GM23338 (cell line): Measurements from ENCODE around the gene COTL1. TPM values are rescaled to one million over a fixed set of nuclear protein-coding genes. Genes with fewer than 3 reads are reported as not detected.
A peak's percentile ranks its signal among the peaks of the same experiment; 100 is the strongest.

Source experiments
- ATAC-seq: fragments of 200-7000 bp; cut with Tn5 transposase; 3 replicates; pipeline ENCODE4 v1.9.1; 2020
- DNase-seq: peaks from one replicate; pipeline ENCODE4 v3.0.0-alpha.2; 2015; ENCODE audit warnings: low spot score
- H2AFZ ChIP-seq: fragments of 200-600 bp; sonication (generic); 2 replicates; pipeline ENCODE4 v1.8.0; 2016; ENCODE audit warnings: antibody characterized with exemption, mild to moderate bottlenecking, moderate library complexity
- H3F3A ChIP-seq: fragments of 200-600 bp; sonication (generic); replicated peaks from 2 replicates; pipeline ENCODE4 v1.8.0; 2017; ENCODE audit warnings: antibody characterized with exemption, mixed run types, low read depth
- H3K27ac ChIP-seq: fragments of 200-600 bp; sonication (generic); 2 replicates; pipeline ENCODE4 v1.6.1; 2016; ENCODE audit warnings: low read depth
- H3K27me3 ChIP-seq: fragments of 200-600 bp; sonication (generic); 2 replicates; pipeline ENCODE4 v1.8.0; 2016; ENCODE audit warnings: mild to moderate bottlenecking, mixed run types, moderate library complexity; ENCODE audit not compliant: insufficient read depth
- H3K36me3 ChIP-seq: fragments of 200-600 bp; sonication (generic); 2 replicates; pipeline ENCODE4 v1.8.0; 2016; ENCODE audit warnings: mild to moderate bottlenecking; ENCODE audit not compliant: insufficient read depth
- H3K4me1 ChIP-seq: fragments of 200-600 bp; sonication (generic); 2 replicates; pipeline ENCODE4 v1.8.0; 2016; ENCODE audit warnings: mild to moderate bottlenecking, moderate library complexity; ENCODE audit not compliant: insufficient read depth
- H3K4me2 ChIP-seq: fragments of 200-600 bp; sonication (generic); 2 replicates; pipeline ENCODE4 v1.7.1; 2017; ENCODE audit warnings: mixed run types
- H3K4me3 ChIP-seq: fragments of 200-600 bp; sonication (generic); 2 replicates; pipeline ENCODE4 v1.6.1; 2016; ENCODE audit warnings: mixed run types
- H3K79me2 ChIP-seq: fragments of 200-600 bp; sonication (generic); replicated peaks from 2 replicates; pipeline ENCODE4 v1.8.0; 2017; ENCODE audit warnings: mild to moderate bottlenecking; ENCODE audit not compliant: insufficient read depth
- H3K9me2 ChIP-seq: fragments of 200-600 bp; sonication (generic); 2 replicates; pipeline ENCODE4 v1.8.0; 2017; ENCODE audit not compliant: insufficient read depth
- H4K20me1 ChIP-seq: fragments of 200-600 bp; sonication (generic); replicated peaks from 2 replicates; pipeline ENCODE4 v1.8.0; 2017; ENCODE audit warnings: mild to moderate bottlenecking; ENCODE audit not compliant: insufficient read depth
- H3K27ac Mint-ChIP-seq: 2 replicates; pipeline ENCODE4 v1.8.0; 2020; ENCODE audit warnings: inconsistent platforms, mild to moderate bottlenecking, moderate library complexity, mixed read lengths
- H3K27me3 Mint-ChIP-seq: 3 replicates; pipeline ENCODE4 v1.8.0; 2022; ENCODE audit warnings: low read depth, mild to moderate bottlenecking, moderate library complexity, mixed read lengths, inconsistent platforms; ENCODE audit not compliant: insufficient read depth, poor library complexity
- H3K36me3 Mint-ChIP-seq: 3 replicates; pipeline ENCODE4 v1.8.0; 2021; ENCODE audit warnings: low read depth, mild to moderate bottlenecking, inconsistent platforms, moderate library complexity, mixed read lengths
- H3K4me1 Mint-ChIP-seq: 3 replicates; pipeline ENCODE4 v1.8.0; 2020; ENCODE audit warnings: mild to moderate bottlenecking, inconsistent platforms, mixed read lengths
- H3K4me3 Mint-ChIP-seq: 3 replicates; pipeline ENCODE4 v1.8.0; 2021; ENCODE audit warnings: moderate library complexity, mild to moderate bottlenecking, inconsistent platforms, mixed read lengths
- H3K9me3 Mint-ChIP-seq: 3 replicates; pipeline ENCODE4 v1.8.0; 2020; ENCODE audit warnings: moderate library complexity, mild to moderate bottlenecking, inconsistent platforms, mixed read lengths
- CREB1 ChIP-seq: fragments of 250-450 bp; sonication (Bioruptor Pico); IDR thresholded peaks from 2 replicates; pipeline ENCODE4 v1.5.0; 2020; ENCODE audit warnings: low read depth, mild to moderate bottlenecking, moderate library complexity
- ETS1 ChIP-seq: IDR thresholded peaks from 2 replicates; pipeline ENCODE4 v1.6.1; 2016; ENCODE audit warnings: antibody characterized with exemption
- EZH2 ChIP-seq: fragments of 200-600 bp; sonication (generic); IDR thresholded peaks from one replicate; pipeline ENCODE4 v1.8.0; 2017; ENCODE audit warnings: antibody characterized with exemption, mild to moderate bottlenecking, low read depth; ENCODE audit not compliant: unreplicated experiment
- EZH2phosphoT487 ChIP-seq: fragments of 200-600 bp; sonication (generic); IDR thresholded peaks from one replicate; pipeline ENCODE4 v1.8.1; 2018; ENCODE audit warnings: antibody characterized with exemption; ENCODE audit not compliant: unreplicated experiment
- JUNB ChIP-seq: IDR thresholded peaks from one replicate; pipeline ENCODE4 v1.6.1; 2016; ENCODE audit warnings: antibody characterized with exemption; ENCODE audit not compliant: unreplicated experiment
- polyA plus RNA-seq: library from polyadenylated mRNA; unstranded; fragments of >200 nt; fragmentation: Nextera tagmentation; extraction: Ambion mirVana; gene quantifications from 2 replicates; pipeline ENCODE4 v1.2.1, GENCODE V29; 2016
- total RNA-seq: library from RNA; depleted of rRNA; stranded (reverse); fragments of >200 nt; shearing (Covaris generic); gene quantifications from 2 replicates; pipeline ENCODE4 v1.2.3, GENCODE V29; 2014
- TF ChIP-seq, protein P1 (sequence below): fragments of 250-450 bp; sonication (Bioruptor Pico); IDR thresholded peaks from 2 replicates; pipeline ENCODE4 v1.5.0; 2020; ENCODE audit warnings: mild to moderate bottlenecking, moderate library complexity

COTL1 gene
- total and polyA plus RNA-seq, 2 experiments from 2014 or later = 117 to 166 TPM

- H3K27me3 Mint-ChIP-seq = peaks cover 4% of the 10 kb centered on the region
- no peak for ATAC-seq
- peaks cover 4% of the 10 kb centered on the region for H3K9me2 ChIP-seq
These were observed 79.5 kb downstream of the COTL1 start for GRCh38 chr16:84538222-84538840.

More at GRCh38 chr16:84538222-84538840, 79.5 kb downstream of the COTL1 start:
- Histone ChIP-seq H3K79me2 (no peaks in the 10 kb centered on the region), H3K27me3 (no peaks in the 10 kb centered on the region), H3K4me2 (no peak overlapping the region), H3K4me1 (peaks cover 25% of the 10 kb centered on the region), H3K27ac (no peak overlapping the region), H2AFZ (0 out of 2 replicates have a peak overlapping the region, but pooled peaks have one; percentile 63), H3K4me3 (no peak overlapping the region), H3F3A (no peaks in the 10 kb centered on the region), H4K20me1 (no peaks in the 10 kb centered on the region), H3K36me3 (no peaks in the 10 kb centered on the region)
- no peaks in the 10 kb centered on the region for H3K36me3 Mint-ChIP-seq
- no peak overlapping the region for H3K27ac Mint-ChIP-seq
- H3K4me3 Mint-ChIP-seq = no peak overlapping the region
- peaks cover 18% of the 10 kb centered on the region for H3K4me1 Mint-ChIP-seq
- TF ChIP-seq, protein P1, sequence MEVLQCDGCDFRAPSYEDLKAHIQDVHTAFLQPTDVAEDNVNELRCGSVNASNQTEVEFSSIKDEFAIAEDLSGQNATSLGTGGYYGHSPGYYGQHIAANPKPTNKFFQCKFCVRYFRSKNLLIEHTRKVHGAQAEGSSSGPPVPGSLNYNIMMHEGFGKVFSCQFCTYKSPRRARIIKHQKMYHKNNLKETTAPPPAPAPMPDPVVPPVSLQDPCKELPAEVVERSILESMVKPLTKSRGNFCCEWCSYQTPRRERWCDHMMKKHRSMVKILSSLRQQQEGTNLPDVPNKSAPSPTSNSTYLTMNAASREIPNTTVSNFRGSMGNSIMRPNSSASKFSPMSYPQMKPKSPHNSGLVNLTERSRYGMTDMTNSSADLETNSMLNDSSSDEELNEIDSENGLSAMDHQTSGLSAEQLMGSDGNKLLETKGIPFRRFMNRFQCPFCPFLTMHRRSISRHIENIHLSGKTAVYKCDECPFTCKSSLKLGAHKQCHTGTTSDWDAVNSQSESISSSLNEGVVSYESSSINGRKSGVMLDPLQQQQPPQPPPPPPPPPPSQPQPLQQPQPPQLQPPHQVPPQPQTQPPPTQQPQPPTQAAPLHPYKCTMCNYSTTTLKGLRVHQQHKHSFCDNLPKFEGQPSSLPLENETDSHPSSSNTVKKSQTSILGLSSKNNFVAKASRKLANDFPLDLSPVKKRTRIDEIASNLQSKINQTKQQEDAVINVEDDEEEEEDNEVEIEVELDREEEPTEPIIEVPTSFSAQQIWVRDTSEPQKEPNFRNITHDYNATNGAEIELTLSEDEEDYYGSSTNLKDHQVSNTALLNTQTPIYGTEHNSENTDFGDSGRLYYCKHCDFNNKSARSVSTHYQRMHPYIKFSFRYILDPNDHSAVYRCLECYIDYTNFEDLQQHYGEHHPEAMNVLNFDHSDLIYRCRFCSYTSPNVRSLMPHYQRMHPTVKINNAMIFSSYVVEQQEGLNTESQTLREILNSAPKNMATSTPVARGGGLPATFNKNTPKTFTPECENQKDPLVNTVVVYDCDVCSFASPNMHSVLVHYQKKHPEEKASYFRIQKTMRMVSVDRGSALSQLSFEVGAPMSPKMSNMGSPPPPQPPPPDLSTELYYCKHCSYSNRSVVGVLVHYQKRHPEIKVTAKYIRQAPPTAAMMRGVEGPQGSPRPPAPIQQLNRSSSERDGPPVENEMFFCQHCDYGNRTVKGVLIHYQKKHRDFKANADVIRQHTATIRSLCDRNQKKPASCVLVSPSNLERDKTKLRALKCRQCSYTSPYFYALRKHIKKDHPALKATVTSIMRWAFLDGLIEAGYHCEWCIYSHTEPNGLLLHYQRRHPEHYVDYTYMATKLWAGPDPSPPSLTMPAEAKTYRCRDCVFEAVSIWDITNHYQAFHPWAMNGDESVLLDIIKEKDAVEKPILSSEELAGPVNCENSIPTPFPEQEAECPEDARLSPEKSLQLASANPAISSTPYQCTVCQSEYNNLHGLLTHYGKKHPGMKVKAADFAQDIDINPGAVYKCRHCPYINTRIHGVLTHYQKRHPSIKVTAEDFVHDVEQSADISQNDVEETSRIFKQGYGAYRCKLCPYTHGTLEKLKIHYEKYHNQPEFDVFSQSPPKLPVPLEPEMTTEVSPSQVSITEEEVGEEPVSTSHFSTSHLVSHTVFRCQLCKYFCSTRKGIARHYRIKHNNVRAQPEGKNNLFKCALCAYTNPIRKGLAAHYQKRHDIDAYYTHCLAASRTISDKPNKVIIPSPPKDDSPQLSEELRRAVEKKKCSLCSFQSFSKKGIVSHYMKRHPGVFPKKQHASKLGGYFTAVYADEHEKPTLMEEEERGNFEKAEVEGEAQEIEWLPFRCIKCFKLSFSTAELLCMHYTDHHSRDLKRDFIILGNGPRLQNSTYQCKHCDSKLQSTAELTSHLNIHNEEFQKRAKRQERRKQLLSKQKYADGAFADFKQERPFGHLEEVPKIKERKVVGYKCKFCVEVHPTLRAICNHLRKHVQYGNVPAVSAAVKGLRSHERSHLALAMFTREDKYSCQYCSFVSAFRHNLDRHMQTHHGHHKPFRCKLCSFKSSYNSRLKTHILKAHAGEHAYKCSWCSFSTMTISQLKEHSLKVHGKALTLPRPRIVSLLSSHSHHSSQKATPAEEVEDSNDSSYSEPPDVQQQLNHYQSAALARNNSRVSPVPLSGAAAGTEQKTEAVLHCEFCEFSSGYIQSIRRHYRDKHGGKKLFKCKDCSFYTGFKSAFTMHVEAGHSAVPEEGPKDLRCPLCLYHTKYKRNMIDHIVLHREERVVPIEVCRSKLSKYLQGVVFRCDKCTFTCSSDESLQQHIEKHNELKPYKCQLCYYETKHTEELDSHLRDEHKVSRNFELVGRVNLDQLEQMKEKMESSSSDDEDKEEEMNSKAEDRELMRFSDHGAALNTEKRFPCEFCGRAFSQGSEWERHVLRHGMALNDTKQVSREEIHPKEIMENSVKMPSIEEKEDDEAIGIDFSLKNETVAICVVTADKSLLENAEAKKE = no peak
- TF ChIP-seq ETS1 = no peak
- TF ChIP-seq JUNB = no peak
- no peak for TF ChIP-seq EZH2
- no peak for TF ChIP-seq CREB1 (CRISPR knock-in tag)
- TF ChIP-seq EZH2phosphoT487 = no peak
- DNase-seq = no peak
- H3K9me3 Mint-ChIP-seq = no peaks in the 10 kb centered on the region
